GM18511 (cell line): ENCODE data around the gene MKNK2.
"Not testable (repeated sequence)": the region's sequence is repeated elsewhere in the genome, so short reads cannot be mapped to it uniquely, and the experiment has no call there.

Source experiments
- ATAC-seq: cut with Tn5 transposase; IDR thresholded peaks from one replicate; pipeline ENCODE4 v1.9.1; 2021; ENCODE audit warnings: mild to moderate bottlenecking, moderate library complexity; ENCODE audit not compliant: unreplicated experiment

Gene MKNK2

DNA sequence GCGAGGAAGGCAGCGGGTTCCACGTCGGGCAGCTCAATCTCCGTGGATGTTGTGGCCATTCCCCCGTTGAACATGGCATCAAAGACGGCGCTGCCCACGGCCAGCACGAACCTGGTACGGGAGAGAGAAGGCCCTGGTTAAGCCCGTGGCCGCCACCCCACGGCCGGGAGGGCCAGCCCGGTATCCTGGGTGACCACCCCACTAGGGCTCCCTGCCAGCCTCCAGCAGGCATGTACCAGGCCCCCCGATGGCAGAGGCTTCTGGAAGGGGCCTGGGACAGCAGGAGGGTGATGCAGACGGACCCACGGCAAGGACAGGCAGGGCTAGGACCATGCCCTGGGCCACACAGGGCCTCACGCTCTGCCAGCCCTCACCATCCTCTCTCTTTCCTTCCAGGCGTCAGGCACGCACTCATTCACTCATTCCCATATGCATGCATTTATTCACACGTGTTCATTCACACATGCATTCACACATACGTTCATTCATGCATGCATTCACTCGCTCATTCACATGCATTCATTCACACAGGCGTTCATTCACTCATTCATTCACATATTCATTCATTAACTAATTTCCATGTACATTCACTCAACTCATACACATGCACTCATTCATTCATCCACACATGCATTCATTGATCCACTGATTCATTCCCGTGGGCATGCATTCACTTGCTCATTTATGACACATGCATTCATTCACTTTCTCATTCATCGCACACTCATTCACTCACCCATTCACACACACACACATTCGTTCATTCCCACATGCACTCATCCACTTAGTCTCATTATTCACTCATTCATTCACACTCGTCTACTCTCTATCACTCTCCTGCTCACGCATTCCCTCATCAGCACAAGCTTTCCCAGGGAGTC, 53.5 kb downstream of the MKNK2 start:
- ATAC-seq = no peak

DNA sequence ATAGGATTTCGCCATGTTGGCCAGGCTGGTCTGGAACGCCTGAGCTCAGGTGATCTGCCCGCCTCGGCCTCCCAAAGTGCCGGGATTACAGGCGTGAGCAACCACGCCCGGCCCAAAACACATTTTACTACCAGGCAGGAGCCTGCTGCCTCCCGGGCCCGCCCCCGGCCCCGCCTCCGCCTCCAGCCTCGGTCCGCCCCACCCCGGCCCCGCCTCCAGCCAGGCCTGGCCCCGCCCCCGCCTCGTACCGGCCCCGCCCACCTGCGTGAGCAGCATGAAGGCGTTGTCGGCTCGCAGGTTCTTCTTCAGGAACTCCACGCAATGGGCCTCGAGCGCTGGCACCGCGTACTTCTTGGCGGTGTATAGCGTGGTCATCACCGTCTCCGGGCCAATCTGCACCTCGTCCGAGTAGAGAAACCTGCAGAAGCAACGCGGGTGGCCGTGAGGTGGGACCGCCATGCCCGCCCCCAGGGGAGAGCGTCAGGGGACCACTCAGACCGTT, 58.2 kb downstream of the MKNK2 start:
- ATAC-seq = no peak

DNA sequence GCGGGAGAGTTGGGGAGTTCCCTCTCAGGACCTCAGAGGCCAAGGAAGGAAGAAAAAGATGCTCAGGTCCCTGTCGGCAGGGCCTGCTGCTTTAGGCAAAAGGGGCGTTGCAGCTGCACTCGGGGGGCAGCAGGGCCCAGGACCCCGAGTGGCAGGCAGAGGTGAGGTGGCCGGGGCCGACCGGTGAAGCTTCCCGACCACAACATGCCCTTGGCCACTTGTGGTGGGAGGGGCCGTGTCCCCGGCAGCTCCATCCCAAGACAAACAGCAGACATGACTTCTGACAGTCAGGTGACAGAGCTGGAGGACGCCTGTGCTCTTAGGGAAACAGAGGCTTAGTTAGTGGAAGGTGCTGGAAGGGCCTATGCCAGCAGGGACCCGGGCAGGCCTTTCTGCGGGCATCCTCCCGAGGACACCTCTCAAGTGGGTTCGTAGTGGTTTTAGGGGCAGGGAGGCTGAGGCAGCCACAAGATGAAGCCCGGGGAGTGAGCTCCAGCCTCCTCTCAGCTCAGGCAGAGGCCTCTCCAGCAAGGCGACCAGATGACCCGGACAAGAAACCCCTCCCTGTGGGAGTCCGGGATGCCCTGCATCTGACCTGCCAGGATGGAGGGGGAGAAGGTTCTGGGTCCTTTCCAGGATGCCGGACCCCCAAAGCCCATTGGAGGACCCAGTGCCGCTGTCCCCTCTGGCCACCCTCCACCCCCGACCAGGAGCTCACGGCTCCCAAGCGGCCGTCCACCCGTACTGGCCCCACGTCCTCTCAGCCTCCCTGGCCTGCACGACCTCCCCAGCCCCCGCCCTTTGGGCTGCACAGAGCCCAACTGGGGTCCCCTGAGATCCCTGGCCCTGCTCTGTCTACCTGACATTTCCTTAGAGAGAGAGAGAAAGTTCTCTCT, 59.8 kb downstream of the MKNK2 start:
- ATAC-seq = no peak

DNA sequence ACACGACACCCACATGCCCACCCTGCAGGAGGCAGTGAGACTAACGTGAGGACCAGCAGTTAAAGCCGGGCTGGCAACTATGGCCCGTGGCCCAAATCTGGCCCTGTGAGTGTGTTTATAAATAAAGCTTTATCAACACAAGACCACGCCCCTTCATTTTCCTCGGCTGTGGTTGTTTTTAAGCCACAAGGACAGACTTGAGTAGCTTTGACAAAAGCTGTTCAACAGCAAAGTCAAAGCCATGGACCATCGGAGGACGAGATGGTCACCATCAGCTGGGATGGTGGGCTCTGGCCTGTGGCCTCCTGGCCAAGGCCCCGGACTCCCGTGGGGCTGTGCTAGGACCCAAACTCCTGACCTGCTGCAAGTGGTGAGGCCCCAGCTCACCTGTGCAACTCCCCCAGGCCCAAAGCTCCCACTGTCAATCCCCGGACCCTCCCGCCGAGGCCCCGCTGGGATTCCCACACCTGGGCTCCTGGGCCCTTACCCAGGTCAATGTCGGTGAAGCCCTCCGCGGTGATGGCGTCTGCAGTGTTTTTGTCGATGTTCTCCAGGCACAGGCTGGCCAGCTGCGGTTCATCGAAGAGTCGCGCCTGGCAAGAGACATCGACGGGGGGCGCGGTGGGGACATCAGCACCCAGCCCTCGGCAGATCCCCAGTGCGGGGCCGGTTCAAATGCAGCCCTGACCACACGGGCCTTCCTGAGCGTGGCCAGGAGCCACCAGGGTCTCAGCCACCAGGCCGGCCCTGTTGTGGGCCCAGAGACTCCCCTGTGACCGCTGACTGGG, 60.6 kb downstream of the MKNK2 start:
- ATAC-seq = no peak

DNA sequence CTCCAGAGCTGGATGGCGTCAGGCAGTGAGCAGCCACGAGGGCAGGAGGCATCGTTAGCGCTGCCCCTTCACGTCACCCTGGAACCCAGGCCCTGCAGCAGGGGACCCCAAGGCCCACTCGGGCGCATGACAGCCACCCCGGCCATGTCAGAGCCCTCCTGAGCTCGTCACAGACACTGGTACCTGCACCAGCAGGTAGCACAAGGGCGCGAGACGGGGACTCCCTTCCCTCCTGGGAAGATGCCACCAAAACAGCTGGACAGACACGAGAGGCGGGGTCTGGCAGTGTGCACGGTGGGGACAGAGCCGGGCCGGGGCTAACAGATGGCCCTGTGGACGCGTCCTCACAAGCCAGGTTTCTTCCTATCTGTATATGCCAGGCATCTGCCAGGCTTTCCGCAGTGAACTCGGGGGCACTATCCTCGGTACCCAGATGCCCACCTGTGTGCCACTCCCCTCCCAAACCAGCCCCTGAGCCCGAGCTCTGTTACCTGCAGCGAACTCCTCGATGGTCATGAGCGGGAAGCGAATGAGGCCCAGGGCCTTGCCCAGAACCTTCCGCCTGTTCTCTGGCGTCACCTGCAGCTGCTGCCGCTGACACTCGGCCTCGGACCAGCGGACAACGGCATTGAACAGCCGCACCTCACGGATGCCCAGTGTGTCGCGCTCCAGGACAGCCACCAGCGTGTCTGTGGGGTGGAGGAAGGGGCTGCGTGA, 61.4 kb downstream of the MKNK2 start:
- no peak for ATAC-seq

DNA sequence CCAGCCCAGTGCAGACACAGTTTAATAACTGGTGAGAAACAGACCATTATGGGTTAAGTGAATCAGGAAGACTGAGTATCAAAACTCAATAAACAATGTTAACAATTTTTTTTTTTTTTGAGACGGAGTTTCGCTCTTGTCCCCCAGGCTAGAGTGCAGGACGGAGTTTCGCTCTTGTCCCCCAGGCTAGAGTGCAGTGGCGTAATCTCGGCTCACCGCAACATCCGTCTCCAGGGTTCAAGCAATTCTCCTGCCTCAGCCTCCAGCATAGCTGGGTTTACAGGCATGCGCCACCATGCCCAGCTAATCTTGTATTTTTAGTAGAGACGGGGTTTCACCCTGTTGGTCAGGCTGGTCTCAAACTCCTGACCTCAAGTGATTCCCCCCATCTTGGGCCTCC, 62.6 kb downstream of the MKNK2 start:
- not testable (repeated sequence) for ATAC-seq
